Inferior parietal cortex (tissue), 1 donor: ENCODE results near the gene TMEM222.

Experiments
- DNase-seq: peaks from one replicate; pipeline ENCODE4 v3.0.0-alpha.2; 2016; ENCODE audit errors: extremely low spot score

TMEM222 gene

DNA sequence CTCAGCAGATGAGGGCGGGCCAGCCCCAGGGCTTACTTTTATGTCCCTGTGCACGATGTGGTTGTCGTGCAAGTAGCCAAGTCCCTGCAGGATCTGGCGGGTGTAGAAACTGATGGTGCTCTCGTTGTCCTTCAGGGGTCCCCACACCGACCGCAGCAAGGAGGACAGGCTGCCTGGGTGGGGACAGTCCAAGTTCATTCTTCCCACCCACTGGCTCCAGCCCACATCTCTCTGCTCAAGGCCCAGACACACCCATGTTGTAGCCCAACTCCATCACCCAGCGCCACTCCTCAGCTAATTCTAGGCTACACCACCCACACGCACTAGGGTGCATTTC, 37.8 kb downstream of the TMEM222 start:
- no peak for DNase-seq

GRCh38 chr1:27360159-27361043, 38.4 kb downstream of the TMEM222 start:
- DNase-seq: no peak

GRCh38 chr1:27361044-27361402, 39.1 kb downstream of the TMEM222 start:
- no peak for DNase-seq

- no peak for DNase-seq
Measured at GRCh38 chr1:27361553-27361952, 39.6 kb downstream of the TMEM222 start.

DNA sequence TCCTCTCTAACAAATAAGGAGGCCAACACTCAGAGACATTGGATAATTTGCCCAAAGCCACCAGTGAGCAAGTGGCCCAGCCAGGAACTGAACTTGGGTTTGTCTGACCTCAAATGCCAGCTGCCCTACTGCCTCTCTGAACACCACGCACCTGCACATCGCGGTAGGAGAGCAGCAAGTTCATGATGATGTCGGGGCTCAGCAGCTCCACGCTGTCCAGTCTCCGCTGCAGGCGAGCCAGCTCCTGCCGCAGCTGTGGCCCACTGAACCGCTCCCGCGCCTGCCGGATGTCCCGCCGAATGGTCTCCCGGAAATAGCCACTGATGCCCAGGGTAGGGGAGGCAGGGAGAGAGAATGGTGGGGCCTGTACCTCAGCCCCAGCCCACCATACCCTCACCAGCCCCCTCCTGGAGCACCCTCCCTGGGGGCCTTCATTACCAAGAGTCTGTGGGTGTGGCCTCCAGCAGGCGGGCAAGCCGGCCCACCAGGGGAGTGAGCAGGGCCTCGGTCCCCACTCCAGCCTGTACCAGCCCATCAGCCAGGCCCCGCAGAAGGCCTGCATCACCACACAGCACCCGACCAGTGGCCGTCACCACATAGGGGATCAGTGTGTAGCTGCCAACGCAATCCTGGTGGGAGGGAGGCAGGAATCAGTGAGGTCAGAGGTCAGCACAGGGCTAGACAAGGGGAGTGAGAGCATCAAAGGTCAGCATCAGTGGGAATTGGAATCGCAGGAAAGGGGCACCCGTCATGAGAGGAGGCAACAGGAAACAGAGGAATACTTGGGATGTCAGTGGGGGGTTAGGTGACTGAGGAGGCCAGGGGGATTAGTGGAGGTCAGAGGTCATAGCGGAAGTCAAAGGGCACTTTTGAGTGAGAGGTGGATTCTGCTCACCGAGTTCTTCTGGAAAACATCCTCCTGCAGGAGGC, 42.1 kb downstream of the TMEM222 start:
- no peak for DNase-seq

- DNase-seq: no peak
Measured at GRCh38 chr1:27364696-27365371, 42.9 kb downstream of the TMEM222 start.

DNA sequence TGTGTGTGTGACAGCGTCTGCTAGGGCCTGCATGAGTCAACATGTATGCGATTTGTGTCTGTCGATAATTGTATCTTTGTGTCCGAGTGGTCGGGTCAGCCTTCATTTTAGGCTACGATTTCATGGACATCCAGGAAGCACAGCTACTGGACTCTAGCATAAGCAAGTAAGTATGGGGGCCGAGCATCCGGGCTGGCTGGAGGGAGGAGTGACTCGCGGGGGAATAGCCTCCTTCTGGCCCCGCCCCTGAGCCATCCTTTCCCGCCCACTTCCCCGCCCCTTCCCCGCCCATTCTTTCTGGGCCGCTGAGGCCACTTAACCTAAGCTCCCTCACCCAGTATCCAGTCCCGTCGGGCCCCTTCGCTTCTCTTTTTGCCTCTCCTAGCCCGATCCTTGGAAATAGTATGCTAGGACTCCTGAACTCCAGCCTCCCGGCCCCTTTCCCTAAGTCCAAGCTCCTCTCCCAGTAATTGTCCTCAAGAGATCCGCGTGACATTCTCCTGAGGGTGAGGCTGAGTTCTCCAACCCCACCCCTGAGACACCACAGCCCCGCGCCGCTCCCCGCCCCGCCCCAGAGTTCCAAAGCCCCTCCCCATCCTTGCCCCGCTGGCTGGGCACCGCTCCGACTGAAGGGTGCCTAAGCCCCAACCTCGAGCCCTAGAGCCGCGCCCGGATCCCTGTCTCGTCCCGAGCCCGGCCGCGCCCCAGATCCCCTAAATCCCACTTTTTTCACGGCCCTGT, 43.6 kb downstream of the TMEM222 start:
- peak; percentile 68 for DNase-seq

DNA sequence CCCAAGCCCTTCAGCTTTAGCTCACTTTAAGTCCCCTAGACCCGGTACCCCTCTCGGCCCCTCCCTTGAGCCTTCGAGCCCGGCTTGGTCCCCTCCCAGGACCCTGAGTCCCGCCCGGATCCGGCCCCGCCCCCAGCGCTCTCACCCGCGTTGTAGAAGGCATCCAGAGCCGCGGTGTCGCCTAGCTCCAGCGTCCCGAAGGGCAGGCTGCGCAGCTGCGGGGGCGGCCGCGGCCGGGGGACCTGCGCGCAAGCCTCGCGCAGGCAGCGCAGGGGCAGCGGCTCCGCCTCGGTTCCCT, 44.1 kb downstream of the TMEM222 start:
- peak; percentile 30 for DNase-seq

GRCh38 chr1:27366411-27367159, 44.6 kb downstream of the TMEM222 start, which contains the start of gene MAP3K6:
TSS of gene MAP3K6 (minus strand) at chr1:27366961. CDS start at chr1:27366597, 364 bp downstream.
- peak; percentile 49 for DNase-seq

- no peak for DNase-seq
Measured at GRCh38 chr1:27367160-27367650, 45.2 kb downstream of the TMEM222 start.

GRCh38 chr1:27368869-27369582, 47.1 kb downstream of the TMEM222 start:
- no peak for DNase-seq

- DNase-seq: no peak
Measured at GRCh38 chr1:27372022-27372807, 50.3 kb downstream of the TMEM222 start.

DNA sequence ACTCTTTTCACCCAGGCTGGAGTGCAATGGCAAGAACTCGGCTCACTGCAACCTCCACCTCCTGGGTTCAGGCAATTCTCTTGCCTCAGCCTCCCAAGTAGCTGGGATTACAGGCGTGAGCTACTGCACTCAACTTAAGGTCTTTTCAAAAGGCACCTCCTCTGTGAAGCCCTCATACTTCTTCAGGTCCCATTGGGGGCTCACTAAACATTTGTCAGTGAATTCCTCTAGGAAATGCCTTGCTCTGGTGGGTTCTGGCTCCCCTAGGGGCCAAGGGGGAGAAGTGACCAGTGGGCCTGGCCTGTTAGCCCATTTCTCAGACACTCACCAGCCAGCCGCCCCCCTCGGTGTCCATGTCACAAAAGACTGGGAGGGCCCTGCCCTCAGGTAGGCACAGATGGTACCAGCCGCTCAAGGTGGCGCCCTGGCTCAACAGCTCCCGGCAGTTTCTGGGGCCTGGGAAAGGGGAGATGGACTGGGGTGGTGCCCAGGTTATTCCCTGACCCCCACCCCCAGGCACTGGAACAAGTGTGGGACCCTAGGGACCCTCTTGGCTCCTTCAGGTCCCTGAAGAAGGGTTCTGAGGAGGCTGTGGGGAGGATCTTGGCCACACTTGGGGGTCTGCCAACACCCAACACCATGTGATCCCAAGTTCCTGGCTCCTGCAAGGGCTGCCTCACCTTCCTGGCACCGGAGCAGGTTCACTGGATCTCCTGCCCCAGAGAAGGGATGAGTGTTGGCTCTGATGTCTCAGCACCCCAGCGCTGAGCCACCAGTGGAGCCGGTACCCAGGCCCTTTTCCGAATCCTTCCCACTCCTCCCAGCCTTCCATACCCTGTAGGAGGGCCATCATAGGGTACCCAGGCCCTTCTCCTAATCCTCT, 51.1 kb downstream of the TMEM222 start:
- no peak for DNase-seq

- DNase-seq: no peak
Measured at GRCh38 chr1:27374362-27375086, 52.6 kb downstream of the TMEM222 start, which contains the start of gene FCN3. TSS of gene FCN3 (minus strand) at chr1:27374824. CDS start at chr1:27374818, 6 bp downstream.

DNA sequence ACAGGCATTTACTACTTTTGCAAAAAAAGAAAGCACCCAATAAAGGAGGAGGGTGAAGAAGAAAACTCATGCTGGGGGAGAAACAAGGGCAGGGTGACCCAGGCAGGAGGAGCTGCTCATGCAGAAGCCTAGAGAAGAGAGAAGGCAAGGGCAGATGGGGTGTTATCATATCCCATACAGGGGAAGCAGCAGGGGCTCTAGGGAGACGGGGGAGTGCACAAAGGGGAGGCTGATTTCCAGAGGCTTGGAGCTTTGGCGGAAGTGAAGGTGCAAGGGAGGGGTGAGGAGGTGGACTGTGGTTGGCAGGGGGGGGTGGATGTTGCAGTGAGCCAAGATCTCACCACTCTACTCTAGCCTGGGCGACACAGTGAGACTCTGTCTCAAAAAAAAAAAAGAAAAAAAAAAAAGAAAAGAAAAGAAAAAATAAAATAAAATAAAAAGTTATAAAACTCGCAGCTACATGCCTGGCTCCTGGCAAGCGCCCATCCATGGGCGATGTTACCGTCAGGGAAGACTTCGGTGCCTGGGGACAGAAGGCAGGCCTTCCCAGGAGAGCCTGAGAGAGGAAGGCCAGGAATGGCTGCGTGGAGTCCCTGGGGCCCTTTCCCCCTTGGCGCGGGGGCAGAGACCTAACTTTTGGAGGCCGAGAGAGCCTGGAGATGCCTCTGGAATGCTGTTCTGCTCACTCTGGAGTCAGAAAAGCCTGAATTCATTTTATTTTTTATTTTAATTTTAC, 56.0 kb downstream of the TMEM222 start:
- DNase-seq: no peak

GRCh38 chr1:27379564-27380122, 57.7 kb downstream of the TMEM222 start:
- no peak for DNase-seq
